Endothelial cell of umbilical vein (primary cell): ENCODE results near the gene RASGRF1. TPM values are rescaled to one million over a fixed set of nuclear protein-coding genes. Genes with fewer than 3 reads are reported as not detected.

Experiments used
- BruUV-seq: library from RNA; stranded (reverse); fragments of 400-500 nt; replicated peaks from 2 replicates; lab custom pipeline; 2021; lab: Mats Ljungman, UMichigan
- CTCF ChIA-PET: fragments of 300-600, 350-600 bp; sonication (Branson Sonifier 250); formaldehyde crosslinking; loops from one replicate; lab custom pipeline; 2021; ENCODE audit warnings: antibody characterized with exemption, inconsistent platforms; lab: Charles Lee
- POLR2A ChIA-PET: fragments of 300-600, 350-600 bp; sonication (Branson Sonifier 250); formaldehyde crosslinking; loops from one replicate; lab custom pipeline; 2021; ENCODE audit warnings: antibody characterized with exemption, inconsistent platforms; lab: Charles Lee
- DNase-seq: peaks from one replicate; pipeline ENCODE4 v3.0.0-alpha.2; 2011; ENCODE audit warnings: low read depth, low spot score
- FAIRE-seq: peaks from 2 replicates; lab custom pipeline; 2011; peaks lifted over from hg19 to GRCh38; lab: Jason Lieb, UNC
- H2AFZ ChIP-seq: 2 replicates; pipeline ENCODE4 v1.6.0; 2012; ENCODE audit warnings: low read depth, low read length, control low read depth, inconsistent platforms
- H3K27ac ChIP-seq: 2 replicates; pipeline ENCODE4 v1.5.1; 2011; ENCODE audit warnings: low read depth, mild to moderate bottlenecking, control low read depth, low read length, moderate library complexity; ENCODE audit not compliant: insufficient read depth
- H3K27me3 ChIP-seq, 2 experiments: 2 replicates each; pipeline versions ENCODE4 v1.6.0 to v1.6.1; 2011; ENCODE audit warnings: low read length in 2 of 2, mixed read lengths in 1 of 2; ENCODE audit not compliant: control insufficient read depth in 2 of 2, insufficient read depth in 2 of 2
- H3K36me3 ChIP-seq, 2 experiments: 2 replicates in 1 of 2; 3 replicates in 1 of 2; pipeline ENCODE4 v1.5.1; 2011; ENCODE audit warnings: low read length in 2 of 2, mild to moderate bottlenecking in 1 of 2, moderate library complexity in 1 of 2; ENCODE audit not compliant: control insufficient read depth in 2 of 2, insufficient read depth in 2 of 2; ENCODE audit errors: extremely low read depth in 1 of 2
- H3K4me1 ChIP-seq: 3 replicates; pipeline ENCODE4 v1.5.1; 2011; ENCODE audit warnings: mild to moderate bottlenecking, low read length; ENCODE audit not compliant: control insufficient read depth, insufficient read depth; ENCODE audit errors: extremely low read depth
- H3K4me2 ChIP-seq: 2 replicates; pipeline ENCODE4 v1.6.1; 2011; ENCODE audit warnings: low read length, control low read depth, mixed read lengths; ENCODE audit not compliant: insufficient read depth
- H3K4me3 ChIP-seq, 3 experiments: fragments of 200-600 bp in 1 of 3; sonication (generic), shearing (Covaris generic) in 1 of 3; replicated peaks in 1 of 3; 2 replicates each; pipeline ENCODE4 v1.5.1; 2011 to 2016; ENCODE audit warnings: control low read depth in 3 of 3, low read length in 3 of 3, mild to moderate bottlenecking in 2 of 3, inconsistent platforms in 1 of 3, low read depth in 1 of 3, moderate library complexity in 1 of 3; ENCODE audit not compliant: insufficient read depth in 1 of 3
- H3K79me2 ChIP-seq: 2 replicates; pipeline ENCODE4 v1.6.0; 2012; ENCODE audit warnings: low read length, inconsistent platforms; ENCODE audit not compliant: control insufficient read depth, insufficient read depth
- H3K9ac ChIP-seq: replicated peaks from 2 replicates; pipeline ENCODE3; 2011; ENCODE audit warnings: low read length, control low read depth; ENCODE audit not compliant: insufficient read depth; ENCODE audit errors: extremely low read depth
- H3K9me1 ChIP-seq: replicated peaks from 3 replicates; pipeline ENCODE4 v1.6.0; 2011; ENCODE audit warnings: mild to moderate bottlenecking, low read length; ENCODE audit not compliant: control insufficient read depth, insufficient read depth; ENCODE audit errors: extremely low read depth
- H3K9me3 ChIP-seq: replicated peaks from 2 replicates; pipeline ENCODE4 v1.5.1; 2012; ENCODE audit warnings: low read length, inconsistent platforms; ENCODE audit not compliant: control insufficient read depth, insufficient read depth
- H4K20me1 ChIP-seq: replicated peaks from 2 replicates; pipeline ENCODE3; 2011; ENCODE audit warnings: mild to moderate bottlenecking, low read length; ENCODE audit not compliant: control insufficient read depth, insufficient read depth; ENCODE audit errors: extremely low read depth
- EZH2 ChIP-seq: IDR thresholded peaks from 2 replicates; pipeline ENCODE4 v1.6.1; 2012; ENCODE audit warnings: borderline replicate concordance, low read depth, mild to moderate bottlenecking, moderate library complexity, low read length, inconsistent platforms; ENCODE audit not compliant: severe bottlenecking
- FOS ChIP-seq: IDR thresholded peaks from 2 replicates; pipeline ENCODE4 v1.6.1; 2011; ENCODE audit warnings: mild to moderate bottlenecking, low read length, moderate library complexity, borderline replicate concordance; ENCODE audit not compliant: insufficient read depth
- GATA2 ChIP-seq: IDR thresholded peaks from 2 replicates; pipeline ENCODE4 v1.7.0; 2011; ENCODE audit warnings: low read depth, mild to moderate bottlenecking, moderate library complexity, mixed read lengths, low read length; ENCODE audit not compliant: insufficient read length, insufficient read depth
- JUN ChIP-seq: IDR thresholded peaks from 2 replicates; pipeline ENCODE4 v1.6.1; 2011; ENCODE audit warnings: borderline replicate concordance, low read depth; ENCODE audit not compliant: insufficient read length, insufficient read depth
- MYC ChIP-seq: IDR thresholded peaks from one replicate; pipeline ENCODE4 v1.6.1; 2011; ENCODE audit warnings: mild to moderate bottlenecking, low read depth, low read length
- POLR2A ChIP-seq: IDR thresholded peaks from 2 replicates; pipeline ENCODE4 v1.6.1; 2012; ENCODE audit warnings: low read depth, mild to moderate bottlenecking, control low read depth, low read length
- POLR2AphosphoS5 ChIP-seq: IDR thresholded peaks from 2 replicates; pipeline ENCODE4 v1.6.1; 2012; ENCODE audit warnings: low read depth, mild to moderate bottlenecking, control low read depth, low read length, moderate library complexity; ENCODE audit not compliant: insufficient read depth
- dilution Hi-C: fragments of 300-500 bp; cut with MboI; formaldehyde crosslinking; loops from one replicate; pipeline ENCODE4 v1.15.0; 2019; ENCODE audit warnings: low sequenced_read_pairs; ENCODE audit not compliant: extremely low pct_ligation_motif_present
- intact Hi-C: fragments of 100-400 bp; cut with micrococcal nuclease; formaldehyde crosslinking; loops from one replicate; pipeline ENCODE4 v1.10.0; 2022
- polyA plus RNA-seq, 4 experiments: library from polyadenylated mRNA; depleted of rRNA in 3 of 4; stranded (reverse) in 3 of 4; unstranded in 1 of 4; fragments of >200 nt; gene quantifications; 2 replicates each; pipeline versions ENCODE4 v1.2.1 to v1.2.3, GENCODE V29; 2011 to 2012; ENCODE audit warnings: missing spikeins in 1 of 4
- total RNA-seq: library from RNA; stranded (reverse); gene quantifications from 2 replicates; pipeline ENCODE4 v1.2.3, GENCODE V29; 2021
- TF ChIP-seq, protein P1 (sequence below): IDR thresholded peaks from 2 replicates; pipeline ENCODE4 v1.6.1; 2011; ENCODE audit not compliant: insufficient read depth, insufficient read length
- TF ChIP-seq, protein P2 (sequence below), 2 donors: IDR thresholded peaks; 1 replicate in 1 of 2; 2 replicates in 1 of 2; pipeline ENCODE4 v1.5.1; 2011; ENCODE audit warnings: low read length in 2 of 2, mild to moderate bottlenecking in 2 of 2, moderate library complexity in 2 of 2, control low read depth in 1 of 2, inconsistent platforms in 1 of 2, low read depth in 1 of 2; ENCODE audit not compliant: insufficient read depth in 1 of 2; ENCODE audit errors: extremely low read depth in 1 of 2

Gene RASGRF1
- total and polyA plus RNA-seq, 2 donors (not counting 3 experiments of a cell fraction or from before 2014, with no cell fraction given): 0.04 TPM; not detected in 1

DNA sequence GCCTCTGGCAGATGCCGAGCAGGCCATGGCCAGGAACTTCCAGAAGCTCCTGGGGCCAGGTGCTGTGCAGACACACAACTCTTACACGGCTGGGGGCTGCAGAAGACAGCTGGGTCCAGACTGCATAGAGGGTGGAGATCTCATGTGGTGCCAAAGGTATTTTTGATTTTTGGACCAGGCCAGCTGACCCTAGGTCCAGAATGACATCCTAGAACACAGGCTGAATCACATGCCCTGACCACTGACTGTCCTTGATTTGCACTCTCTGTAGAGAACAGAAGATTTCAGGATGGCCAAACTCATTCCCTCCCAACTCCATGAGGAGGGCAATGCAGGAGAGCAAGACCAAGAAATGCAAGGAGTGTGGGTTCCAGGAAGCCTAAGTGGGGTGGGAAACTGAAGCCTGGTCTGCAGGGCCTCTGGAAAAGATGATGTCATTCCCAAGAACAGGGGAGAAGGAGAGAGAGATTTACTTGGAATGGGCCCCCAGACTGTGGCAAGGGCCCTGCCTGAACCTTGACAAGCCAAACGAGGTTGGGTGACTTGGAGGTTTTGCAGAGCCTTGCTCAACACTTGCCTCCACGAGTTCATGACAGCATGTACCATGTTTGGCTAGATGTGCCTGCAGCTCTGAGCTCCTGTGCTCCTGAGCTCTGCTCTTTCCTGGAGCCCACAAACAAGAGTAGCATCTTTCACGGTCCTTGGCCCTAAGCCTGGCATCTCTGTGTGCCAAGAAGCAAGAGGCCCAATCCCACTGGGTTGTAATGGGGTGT, 107.2 kb downstream of the RASGRF1 start:
- no peak for TF ChIP-seq EZH2
- no peak for TF ChIP-seq MYC
- no peak for TF ChIP-seq FOS
- TF ChIP-seq, protein P1, sequence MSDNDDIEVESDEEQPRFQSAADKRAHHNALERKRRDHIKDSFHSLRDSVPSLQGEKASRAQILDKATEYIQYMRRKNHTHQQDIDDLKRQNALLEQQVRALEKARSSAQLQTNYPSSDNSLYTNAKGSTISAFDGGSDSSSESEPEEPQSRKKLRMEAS: no peak
- TF ChIP-seq JUN: no peak
- no peak for TF ChIP-seq POLR2A
- no peak for TF ChIP-seq GATA2
- no peak for TF ChIP-seq POLR2AphosphoS5
- TF ChIP-seq, protein P2, sequence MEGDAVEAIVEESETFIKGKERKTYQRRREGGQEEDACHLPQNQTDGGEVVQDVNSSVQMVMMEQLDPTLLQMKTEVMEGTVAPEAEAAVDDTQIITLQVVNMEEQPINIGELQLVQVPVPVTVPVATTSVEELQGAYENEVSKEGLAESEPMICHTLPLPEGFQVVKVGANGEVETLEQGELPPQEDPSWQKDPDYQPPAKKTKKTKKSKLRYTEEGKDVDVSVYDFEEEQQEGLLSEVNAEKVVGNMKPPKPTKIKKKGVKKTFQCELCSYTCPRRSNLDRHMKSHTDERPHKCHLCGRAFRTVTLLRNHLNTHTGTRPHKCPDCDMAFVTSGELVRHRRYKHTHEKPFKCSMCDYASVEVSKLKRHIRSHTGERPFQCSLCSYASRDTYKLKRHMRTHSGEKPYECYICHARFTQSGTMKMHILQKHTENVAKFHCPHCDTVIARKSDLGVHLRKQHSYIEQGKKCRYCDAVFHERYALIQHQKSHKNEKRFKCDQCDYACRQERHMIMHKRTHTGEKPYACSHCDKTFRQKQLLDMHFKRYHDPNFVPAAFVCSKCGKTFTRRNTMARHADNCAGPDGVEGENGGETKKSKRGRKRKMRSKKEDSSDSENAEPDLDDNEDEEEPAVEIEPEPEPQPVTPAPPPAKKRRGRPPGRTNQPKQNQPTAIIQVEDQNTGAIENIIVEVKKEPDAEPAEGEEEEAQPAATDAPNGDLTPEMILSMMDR (IDR thresholded peaks at IDR 0.05; ENCODE audit: extremely low read depth in 1 of 2, insufficient read depth in 1 of 2, low read depth in 1 of 2, low read length in 2 of 2): no peak
- ChIA-PET CTCF (interaction anchor here (1.3 to 5.4 kb wide), 2 partner anchors 22 to 24 kb away, joined by 3 to 53 read pairs; no protein-coding TSS in a partner anchor), POLR2A (no interaction called here)
- Histone ChIP-seq H3K4me1 (peaks cover 7% of the 10 kb centered on the region), H2AFZ (no peak overlapping the region), H3K9me1 (no peaks in the 10 kb centered on the region), H3K9ac (no peak overlapping the region), H3K9me3 (no peaks in the 10 kb centered on the region), H4K20me1 (no peaks in the 10 kb centered on the region), H3K79me2 (no peaks in the 10 kb centered on the region), H3K4me2 (no peak overlapping the region), H3K4me3 (no peak overlapping the region), H3K27ac (no peak overlapping the region), H3K36me3 (no peaks in the 10 kb centered on the region), H3K27me3 (peaks cover 0 to 2% of the 10 kb centered on the region in 2 experiments)
- DNase-seq (no peak), FAIRE-seq (no peak)
- BruUV-seq: no TSS peak
- intact Hi-C loops (no loop called here), dilution Hi-C loops (no loop called here)
